GM21526 (cell line): ENCODE data around the gene PDLIM7.
"Not testable (repeated sequence)": the region's sequence is repeated elsewhere in the genome, so short reads cannot be mapped to it uniquely, and the experiment has no call there.

ENCODE experiments used
- ATAC-seq: cut with Tn5 transposase; IDR thresholded peaks from one replicate; pipeline ENCODE4 v1.9.1; 2021; ENCODE audit warnings: moderate library complexity; ENCODE audit not compliant: unreplicated experiment, low FRiP score

Gene PDLIM7

DNA sequence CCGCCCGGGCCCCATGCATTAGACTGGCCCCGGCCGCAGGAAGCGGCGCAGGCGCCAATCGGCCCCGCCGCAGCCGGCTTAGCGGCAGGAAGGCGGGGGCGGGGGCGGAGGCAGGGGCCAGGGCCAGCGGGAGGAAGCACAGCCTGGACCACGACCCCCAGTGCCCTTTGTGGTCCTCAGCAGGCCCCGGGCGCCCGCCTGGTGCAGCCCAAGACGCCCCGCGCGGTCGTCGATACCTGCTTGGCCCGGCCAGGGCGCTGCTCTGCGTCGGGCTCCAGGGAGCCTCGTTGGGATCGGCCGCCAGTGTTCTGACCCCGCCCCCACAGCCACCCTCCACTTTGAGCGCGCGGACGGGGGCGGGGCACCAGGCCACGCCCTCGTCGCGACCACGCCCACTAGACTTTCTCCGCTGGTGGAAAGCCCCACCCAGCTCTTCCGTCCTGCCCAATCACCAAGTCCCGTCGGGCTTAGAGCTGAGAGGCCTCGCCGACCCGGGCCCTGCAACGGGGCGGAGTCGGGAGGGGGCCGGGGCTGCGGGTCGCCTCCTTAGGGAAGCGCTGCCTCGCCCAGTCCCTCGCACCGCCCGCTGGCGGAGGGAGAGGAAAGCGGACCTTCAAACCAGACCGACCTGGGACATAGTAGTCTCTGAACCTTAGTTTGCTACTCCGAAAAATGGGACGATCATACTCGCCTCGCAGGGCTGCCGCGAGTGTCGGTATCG is at the start of gene PDLIM7:
Gene PDLIM7, minus strand, starts transcription at position 313 of the 721 bp plus-strand sequence. CDS start 1,092 bp downstream, outside the sequence.
- ATAC-seq: peak; percentile 65

GRCh38 chr5:177546258-177546741 is 48.9 kb upstream of the PDLIM7 start:
- no peak for ATAC-seq

GRCh38 chr5:177545487-177546257 is 48.3 kb upstream of the PDLIM7 start:
- no peak for ATAC-seq

DNA sequence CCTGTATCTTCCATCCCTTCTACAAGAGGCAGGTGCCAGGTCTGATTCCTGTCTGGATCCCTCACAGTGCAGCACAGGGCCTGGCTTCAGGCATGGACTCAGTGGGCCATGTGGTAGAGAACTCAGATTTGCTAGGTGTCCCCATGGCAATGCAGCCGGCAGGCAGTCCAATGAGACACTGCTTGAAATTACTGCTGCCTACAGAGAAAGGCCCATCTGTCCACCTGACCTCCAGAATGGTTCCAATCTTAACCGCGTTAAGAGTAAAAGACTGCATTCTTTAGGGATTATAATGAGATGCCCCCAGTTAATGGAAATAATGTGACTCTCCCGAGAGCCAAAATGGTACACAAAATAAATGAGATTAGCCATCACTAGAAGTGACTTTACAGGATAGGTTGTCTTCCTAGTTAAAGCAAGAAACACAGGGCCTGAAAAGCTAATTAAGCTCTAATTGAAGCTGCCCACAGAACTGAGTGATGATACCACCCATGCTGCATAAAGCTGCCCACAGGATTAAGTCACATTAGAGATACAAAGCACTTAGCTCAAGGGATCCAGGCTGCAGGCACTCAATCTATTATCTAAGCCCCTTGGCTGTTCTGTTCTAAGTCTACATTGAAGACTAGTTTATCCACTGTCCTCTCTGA is 45.5 kb upstream of the PDLIM7 start:
- ATAC-seq: no peak

GRCh38 chr5:177540438-177540837 is 43.0 kb upstream of the PDLIM7 start:
- no peak for ATAC-seq

DNA sequence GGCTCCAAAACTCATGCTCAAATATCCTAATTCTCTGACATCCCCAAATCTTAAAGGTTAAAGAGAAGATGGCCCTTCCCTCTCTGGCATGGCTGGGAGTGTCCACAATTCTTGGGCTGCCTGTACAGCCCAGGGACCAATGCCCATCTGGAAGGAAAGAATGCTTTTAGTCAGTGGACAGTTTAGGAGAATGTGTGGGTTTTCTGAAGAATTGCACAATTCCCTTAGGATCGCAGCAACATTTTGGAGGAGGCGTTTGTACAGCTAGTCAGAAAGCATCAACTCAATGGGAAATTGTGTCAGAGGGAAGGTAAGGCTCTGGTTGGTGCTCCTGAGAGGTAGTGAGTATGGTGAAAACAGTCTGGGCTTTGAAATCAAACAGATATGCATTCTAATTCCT is 42.0 kb upstream of the PDLIM7 start:
- no peak for ATAC-seq

- no peak for ATAC-seq
Measured at GRCh38 chr5:177538876-177539275, 41.5 kb upstream of the PDLIM7 start.

- ATAC-seq: no peak
Measured at GRCh38 chr5:177537389-177538361, 40.3 kb upstream of the PDLIM7 start.

- ATAC-seq: no peak
Measured at GRCh38 chr5:177536386-177536785, 39.0 kb upstream of the PDLIM7 start.

GRCh38 chr5:177535125-177535524 is 37.7 kb upstream of the PDLIM7 start:
- no peak for ATAC-seq

GRCh38 chr5:177534433-177534832 is 37.0 kb upstream of the PDLIM7 start:
- not testable (repeated sequence) for ATAC-seq

GRCh38 chr5:177531209-177531940 is 34.0 kb upstream of the PDLIM7 start:
- no peak for ATAC-seq

GRCh38 chr5:177530638-177531037 is 33.2 kb upstream of the PDLIM7 start:
- ATAC-seq: no peak

- no peak for ATAC-seq
Measured at GRCh38 chr5:177529247-177530203, 32.1 kb upstream of the PDLIM7 start.

DNA sequence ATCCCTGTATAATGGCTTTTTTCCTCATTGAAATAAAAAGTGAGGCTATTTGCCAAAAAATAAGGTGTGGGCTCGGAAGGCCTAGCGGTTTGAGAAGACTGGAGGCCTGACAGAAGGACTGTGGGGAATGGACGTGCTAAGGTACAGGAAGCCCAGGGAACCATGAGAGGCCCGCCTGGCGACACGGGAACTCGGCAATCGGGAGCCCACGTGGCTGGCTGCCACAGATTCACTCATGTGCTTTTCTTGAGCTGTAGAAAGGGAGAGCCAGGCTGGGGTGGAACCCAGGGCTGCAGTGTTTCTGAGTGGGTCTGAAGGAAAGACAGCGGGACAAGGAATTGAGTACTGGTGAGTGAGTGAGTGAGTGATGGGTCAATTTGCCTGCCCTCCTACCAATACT is 31.2 kb upstream of the PDLIM7 start:
- no peak for ATAC-seq

- no peak for ATAC-seq
Measured at GRCh38 chr5:177527595-177527994, 30.2 kb upstream of the PDLIM7 start.

GRCh38 chr5:177526791-177527190 is 29.4 kb upstream of the PDLIM7 start:
- ATAC-seq: no peak

GRCh38 chr5:177526191-177526590 is 28.8 kb upstream of the PDLIM7 start:
- ATAC-seq: no peak
